GM19372 (cell line): ENCODE data around the gene DYSF.

ENCODE experiments used
- ATAC-seq: cut with Tn5 transposase; IDR thresholded peaks from one replicate; pipeline ENCODE4 v1.9.1; 2021; ENCODE audit warnings: mild to moderate bottlenecking, low read depth, moderate library complexity; ENCODE audit not compliant: unreplicated experiment

Gene DYSF

DNA sequence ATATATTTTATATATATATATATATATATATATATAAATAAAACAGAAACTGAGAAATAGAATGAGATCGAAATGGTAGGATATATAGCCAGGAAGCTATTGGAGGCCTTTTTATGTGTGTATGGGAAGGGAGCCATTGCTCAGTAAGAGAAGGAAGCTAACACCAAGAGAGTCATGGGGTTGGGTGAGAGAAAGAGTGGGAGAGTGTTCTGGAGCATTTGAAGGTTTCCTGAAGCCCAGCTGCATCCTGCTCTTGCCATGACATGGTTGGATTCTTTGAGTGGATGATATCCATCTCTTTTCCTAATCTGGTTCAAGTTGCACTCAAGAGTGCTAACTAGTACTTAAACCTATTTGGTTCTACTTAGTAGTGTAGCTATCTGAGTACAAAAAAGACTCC, 282.3 kb downstream of the DYSF start:
- no peak for ATAC-seq
